ENCODE measurements around the gene USP24.
"Not testable (repeated sequence)": the region's sequence is repeated elsewhere in the genome, so short reads cannot be mapped to it uniquely, and the experiment has no call there.

The USP24 gene

DNA sequence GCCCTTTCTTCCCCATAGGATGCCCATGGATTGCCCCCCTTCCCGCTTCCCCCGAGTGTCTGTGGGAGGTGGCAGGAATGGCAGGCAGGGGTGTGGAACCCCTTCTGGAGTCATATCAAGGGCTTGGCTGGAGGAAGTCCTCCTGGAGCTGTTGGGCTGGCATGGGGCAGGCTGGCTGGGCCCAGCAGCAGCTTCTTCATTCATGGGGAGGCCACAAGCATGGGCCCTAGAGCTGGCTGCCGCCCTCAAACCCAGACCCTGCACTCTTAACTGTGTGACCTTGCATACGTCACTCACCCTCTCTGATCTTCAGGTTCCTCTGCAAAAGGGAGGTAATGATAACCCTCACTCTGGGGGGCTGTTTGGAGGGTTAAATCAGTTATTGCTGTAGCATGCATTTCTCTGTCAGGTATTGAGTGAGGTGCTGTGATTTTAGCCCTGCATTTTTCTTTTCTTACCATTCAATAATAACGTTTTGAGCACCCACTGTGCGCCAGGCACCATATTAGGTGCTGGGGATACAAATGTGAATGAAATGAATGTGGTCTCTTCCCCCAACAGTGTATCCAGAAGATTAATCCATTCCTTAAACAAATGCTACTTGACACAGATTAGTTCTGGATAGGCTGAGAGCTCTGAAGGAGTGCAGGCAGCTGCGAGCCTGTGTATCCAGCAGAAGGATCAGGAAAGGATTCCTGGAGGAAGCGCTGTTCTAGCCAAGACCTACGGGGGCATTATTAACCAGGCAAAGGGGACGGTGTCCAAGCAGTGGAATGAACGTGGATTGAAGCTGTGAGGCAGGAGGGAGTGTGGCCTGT is 166.5 kb downstream of the USP24 start:
- DNase-seq: no peak

DNA sequence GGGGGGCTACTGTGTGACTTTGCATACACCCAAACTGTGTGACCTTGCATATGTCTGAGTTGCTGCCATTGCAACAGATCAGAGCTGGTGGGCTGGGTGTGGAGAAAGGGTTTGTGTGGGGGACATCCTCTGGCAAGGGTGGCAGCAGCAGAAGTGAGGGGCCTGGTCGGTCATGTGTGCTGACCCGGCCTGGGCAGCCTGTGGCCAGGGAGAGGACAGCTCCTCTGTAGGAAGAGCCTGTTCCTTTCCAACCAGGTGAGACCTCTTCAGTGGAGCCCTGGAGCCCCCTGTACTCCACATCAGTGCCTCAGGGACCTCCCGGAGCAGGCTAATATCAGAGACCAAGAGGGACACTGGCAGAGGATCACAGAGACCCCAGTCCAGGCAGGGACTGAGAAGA is 167.6 kb downstream of the USP24 start:
- no peak for DNase-seq

- DNase-seq: no peak
Measured at GRCh38 chr1:55046871-55047270, 168.3 kb downstream of the USP24 start.

DNA sequence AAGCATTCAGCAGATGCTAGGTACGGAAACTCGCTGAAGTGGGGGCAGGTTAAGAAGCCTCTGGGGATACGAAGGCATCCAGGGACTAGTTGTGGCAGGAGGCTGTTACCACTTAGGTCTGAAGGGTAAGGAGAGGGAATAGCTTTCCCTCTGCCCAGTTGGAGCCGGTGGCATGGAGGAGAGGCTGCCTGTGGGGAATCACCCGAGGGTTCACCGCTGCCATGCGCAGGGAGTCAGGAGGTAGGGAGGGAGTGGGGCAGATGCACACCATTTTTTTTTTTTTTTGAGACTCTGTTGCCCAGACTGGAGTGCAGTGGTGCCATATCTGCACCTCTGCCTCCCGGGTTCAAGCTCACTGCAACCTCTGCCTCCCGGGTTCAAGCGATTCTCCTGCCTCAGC is 169.7 kb downstream of the USP24 start:
- no peak for DNase-seq

DNA sequence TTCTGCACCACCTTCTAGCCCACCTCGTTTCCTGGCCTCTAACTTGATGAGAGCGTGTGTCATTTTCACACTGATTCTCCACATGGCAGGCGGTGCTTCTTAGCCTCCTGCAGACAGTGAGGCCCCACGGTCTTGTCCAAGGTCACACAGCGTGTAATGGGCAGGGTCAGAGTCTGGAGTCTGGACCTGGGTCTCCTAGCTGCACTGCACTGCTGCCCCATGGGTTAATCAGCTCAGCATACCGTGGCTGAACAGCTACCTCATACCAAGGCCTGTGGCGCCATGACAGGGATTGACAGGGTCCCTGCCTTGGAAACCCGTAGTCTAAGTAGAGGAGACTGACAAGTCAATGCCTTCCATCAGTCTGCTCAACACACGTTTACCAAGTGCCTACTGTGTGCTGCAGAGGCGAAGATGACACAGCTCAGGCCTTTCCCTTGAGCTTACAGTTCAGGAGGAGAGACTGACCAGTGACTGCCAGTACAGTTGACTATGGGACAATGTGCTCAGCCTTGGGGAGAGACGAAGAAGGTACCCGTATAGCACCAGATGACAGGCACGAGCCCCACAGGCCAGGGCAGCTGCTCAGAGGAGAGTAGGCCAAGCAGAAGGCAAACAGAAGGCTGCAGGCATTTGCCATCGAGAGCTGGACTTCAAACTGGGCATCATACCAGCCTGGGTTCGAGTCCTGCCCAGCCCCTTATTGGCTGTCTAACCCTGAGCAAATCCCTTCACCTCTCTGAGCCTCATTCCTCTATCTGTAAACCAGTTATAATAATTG is 170.4 kb downstream of the USP24 start:
- DNase-seq: no peak

DNA sequence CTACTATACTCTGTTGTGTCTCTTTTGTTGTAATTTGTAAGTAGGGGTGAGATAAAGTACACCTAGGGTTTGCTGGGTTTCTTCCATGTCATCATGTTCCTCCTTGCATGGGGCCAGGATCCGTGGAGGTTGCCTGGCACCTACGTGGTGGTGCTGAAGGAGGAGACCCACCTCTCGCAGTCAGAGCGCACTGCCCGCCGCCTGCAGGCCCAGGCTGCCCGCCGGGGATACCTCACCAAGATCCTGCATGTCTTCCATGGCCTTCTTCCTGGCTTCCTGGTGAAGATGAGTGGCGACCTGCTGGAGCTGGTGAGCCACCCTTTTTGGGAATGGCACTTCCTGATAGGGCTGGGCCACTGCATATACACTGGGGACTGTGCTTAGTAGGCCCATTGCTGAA is 171.4 kb downstream of the USP24 start:
- DNase-seq: no peak

DNA sequence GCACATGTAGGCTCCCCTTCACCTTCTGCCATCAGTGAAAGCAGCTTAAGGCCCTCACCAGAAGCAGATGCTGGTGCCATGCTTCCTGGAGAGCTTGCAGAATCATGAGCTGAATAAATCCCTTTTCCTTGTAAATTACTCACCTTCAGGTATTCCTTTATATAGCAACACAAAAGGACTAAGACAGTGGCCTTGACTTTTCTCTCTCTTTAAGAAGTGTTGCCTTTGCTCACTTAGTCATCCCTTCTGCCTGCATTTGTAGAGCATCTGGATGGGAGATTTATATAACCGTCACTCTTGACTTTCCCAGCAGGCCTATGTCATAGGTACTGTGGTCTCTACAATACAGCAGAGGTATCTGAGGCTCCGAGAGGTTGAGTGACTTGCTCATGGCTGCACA is 172.2 kb downstream of the USP24 start:
- no peak for DNase-seq

DNA sequence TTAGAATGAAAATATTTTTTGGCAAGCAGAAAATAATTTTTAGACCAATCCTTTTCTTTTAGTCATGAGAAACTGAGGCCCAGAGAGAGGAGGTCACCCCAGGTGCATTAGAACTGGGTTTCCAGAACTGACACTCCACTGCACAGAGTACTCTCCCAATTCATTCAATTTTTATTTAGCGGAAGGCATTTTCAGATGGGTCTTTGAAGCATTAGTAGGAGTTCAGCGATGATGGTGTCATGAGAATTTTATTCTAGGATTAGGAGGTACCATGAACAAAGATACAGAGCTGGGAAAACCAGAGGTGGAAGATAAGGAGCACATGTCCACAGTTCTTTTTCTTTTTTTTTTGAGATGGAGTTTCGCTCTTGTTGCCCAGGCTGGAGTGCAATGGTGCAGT is 173.6 kb downstream of the USP24 start:
- DNase-seq: no peak

GRCh38 chr1:55040933-55041494 is 174.2 kb downstream of the USP24 start:
- DNase-seq: no peak

DNA sequence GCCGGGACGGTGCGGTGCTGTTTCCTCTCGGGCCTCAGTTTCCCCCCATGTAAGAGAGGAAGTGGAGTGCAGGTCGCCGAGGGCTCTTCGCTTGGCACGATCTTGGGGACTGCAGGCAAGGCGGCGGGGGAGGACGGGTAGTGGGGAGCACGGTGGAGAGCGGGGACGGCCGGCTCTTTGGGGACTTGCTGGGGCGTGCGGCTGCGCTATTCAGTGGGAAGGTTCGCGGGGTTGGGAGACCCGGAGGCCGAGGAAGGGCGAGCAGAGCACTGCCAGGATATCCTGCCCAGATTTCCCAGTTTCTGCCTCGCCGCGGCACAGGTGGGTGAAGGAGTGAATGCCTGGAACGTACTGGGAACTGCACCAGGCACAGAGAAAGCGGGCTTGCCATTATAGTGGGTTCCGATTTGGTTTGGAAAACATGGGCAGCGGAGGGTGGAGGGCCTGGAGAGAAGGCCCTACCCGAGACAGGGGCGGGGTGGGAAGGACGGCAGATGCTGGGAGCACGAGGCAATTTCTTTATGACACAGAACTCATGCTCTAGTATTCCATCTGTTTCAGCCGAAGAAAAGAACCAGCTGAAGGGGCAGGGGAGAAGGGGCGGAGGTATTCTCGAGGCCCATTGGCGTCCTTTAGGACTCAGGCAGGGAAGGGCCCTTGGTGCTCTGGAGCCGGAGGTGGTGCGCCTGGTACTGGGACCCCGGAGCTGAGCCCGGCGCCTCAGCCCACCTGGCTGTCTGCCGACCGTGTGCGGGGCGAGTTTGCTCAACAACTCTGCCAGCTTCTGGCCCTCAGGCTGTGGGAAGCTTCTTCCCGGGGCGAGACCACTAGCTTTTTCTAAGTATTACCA is 174.9 kb downstream of the USP24 start:
- DNase-seq: no peak

DNA sequence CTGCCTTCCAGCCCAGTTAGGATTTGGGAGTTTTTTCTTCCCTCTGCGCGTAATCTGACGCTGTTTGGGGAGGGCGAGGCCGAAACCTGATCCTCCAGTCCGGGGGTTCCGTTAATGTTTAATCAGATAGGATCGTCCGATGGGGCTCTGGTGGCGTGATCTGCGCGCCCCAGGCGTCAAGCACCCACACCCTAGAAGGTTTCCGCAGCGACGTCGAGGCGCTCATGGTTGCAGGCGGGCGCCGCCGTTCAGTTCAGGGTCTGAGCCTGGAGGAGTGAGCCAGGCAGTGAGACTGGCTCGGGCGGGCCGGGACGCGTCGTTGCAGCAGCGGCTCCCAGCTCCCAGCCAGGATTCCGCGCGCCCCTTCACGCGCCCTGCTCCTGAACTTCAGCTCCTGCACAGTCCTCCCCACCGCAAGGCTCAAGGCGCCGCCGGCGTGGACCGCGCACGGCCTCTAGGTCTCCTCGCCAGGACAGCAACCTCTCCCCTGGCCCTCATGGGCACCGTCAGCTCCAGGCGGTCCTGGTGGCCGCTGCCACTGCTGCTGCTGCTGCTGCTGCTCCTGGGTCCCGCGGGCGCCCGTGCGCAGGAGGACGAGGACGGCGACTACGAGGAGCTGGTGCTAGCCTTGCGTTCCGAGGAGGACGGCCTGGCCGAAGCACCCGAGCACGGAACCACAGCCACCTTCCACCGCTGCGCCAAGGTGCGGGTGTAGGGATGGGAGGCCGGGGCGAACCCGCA is 175.7 kb downstream of the USP24 start, which contains the start of gene PCSK9:
Gene PCSK9 (plus strand): TSS at position 207 of the 741 bp plus-strand sequence. CDS start 290 bp downstream, at position 497.
- DNase-seq: no peak

GRCh38 chr1:55038974-55039341 is 176.2 kb downstream of the USP24 start:
- DNase-seq: no peak

DNA sequence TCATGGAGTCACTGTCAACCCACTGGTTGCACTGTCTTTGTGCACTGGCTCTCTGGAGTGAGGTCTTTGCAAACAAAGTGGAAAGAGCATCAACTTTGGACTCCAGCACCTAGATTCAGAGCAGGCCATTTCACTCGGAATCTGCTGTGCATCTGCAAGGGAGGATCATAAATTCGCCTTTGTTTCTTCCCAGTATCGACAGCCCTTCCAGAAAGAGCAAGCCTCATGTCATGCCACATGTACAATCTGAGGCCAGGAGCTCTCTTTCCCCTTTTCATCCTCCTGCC is 176.7 kb downstream of the USP24 start:
- DNase-seq: no peak

- no peak for DNase-seq
Measured at GRCh38 chr1:55037733-55038551, 177.2 kb downstream of the USP24 start.

GRCh38 chr1:55035904-55036303 is 179.3 kb downstream of the USP24 start:
- DNase-seq: no peak

DNA sequence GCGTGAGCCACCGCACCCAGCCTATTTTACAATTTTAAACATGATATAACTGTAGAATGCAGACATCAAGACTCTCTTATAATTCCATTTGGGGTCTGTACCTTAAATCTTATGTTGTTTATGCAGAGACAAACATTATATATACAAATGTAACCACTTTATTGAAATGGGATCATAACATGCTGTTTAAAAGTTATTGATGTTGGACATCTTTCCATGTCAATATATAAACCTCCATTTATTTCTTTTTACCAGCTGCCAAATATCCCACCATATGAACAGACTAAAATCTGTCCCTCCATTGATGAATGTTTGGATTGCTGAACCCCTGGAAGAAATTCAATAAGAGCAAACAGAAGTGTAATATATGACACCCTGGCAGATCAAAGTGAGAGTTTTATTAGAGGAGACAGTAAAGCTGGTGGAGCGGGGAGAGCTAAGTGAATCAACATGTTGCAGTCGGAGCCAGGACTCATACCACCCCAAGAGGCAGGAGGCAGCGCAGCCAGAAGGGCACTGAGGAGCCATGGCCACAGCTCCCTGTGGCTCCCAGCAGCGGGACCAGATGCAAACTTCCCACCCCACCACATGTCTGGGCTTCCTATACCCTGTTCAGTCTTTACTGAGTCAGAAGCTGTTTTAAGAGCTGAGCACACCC is 180.6 kb downstream of the USP24 start:
- no peak for DNase-seq

- no peak for DNase-seq
Measured at GRCh38 chr1:55033265-55033614, 181.9 kb downstream of the USP24 start.

DNA sequence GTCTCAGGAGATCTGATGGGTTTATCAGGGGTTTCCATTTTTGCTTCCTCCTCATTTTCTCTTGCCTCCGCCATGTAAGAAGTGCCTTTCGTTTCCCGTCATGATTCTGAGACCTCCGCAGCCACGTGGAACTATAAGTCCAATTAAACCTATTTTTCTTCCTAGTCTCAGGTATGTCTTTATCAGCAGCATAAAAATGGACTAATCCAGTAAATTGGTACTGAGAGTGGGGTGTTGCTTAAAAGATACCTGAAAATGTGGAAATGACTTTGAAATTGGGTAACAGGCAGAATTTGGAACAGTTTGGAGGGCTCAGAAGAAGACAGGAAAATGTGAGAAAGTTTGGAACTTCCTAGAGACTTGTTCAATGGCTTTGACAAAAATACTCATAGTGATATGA is 184.1 kb downstream of the USP24 start:
- DNase-seq: not testable (repeated sequence)

- DNase-seq: not testable (repeated sequence)
Measured at GRCh38 chr1:55026682-55027081, 188.5 kb downstream of the USP24 start.

GRCh38 chr1:55024163-55024562 is 191.0 kb downstream of the USP24 start:
- DNase-seq: not testable (repeated sequence)

GRCh38 chr1:55021942-55022546 is 193.1 kb downstream of the USP24 start:
- DNase-seq: peak; percentile 95
